OCI-M2 (cell line): Measurements from ENCODE around the gene SRP9.

Experiments used
- DNase-seq: peaks from one replicate; lab custom pipeline; 2025; ENCODE audit not compliant: unreplicated experiment; lab: John Stamatoyannopoulos, UW

Gene SRP9, protein sequence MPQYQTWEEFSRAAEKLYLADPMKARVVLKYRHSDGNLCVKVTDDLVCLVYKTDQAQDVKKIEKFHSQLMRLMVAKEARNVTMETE

DNA sequence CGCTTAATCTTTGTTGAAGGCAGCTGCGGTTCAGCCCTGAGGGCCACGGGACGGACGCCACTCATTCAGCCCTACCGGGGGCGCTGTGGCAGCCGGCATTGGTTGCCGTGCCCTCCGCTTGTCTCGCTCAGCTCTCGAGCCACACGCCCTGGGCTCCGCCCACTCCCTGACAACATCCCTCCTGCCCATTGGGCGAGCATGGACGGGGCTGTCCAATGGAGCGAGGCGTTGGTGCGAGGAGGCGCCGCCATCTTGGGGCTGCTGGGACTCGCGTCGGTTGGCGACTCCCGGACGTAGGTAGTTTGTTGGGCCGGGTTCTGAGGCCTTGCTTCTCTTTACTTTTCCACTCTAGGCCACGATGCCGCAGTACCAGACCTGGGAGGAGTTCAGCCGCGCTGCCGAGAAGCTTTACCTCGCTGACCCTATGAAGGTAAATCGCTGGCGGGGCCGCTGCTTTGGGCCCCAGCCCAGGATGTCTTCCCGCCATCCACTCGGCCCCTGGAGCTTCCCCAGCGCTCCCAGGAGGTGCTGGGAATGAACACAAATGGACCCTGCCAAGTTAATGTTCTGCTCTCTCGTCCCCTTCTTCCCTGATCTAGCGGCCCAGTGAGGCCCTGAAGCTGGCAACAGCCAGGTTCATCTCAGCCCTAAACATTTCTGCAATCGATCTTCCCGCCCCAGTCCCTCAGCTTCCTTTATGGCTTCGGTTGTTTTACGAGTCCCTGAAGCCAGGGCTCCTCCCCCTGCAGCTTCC lies at the start of gene SRP9:
Gene SRP9 (plus strand): TSS at position 244 of the 754 bp plus-strand sequence. CDS start 115 bp downstream, at position 359.
- DNase-seq = peak; percentile 90

DNA sequence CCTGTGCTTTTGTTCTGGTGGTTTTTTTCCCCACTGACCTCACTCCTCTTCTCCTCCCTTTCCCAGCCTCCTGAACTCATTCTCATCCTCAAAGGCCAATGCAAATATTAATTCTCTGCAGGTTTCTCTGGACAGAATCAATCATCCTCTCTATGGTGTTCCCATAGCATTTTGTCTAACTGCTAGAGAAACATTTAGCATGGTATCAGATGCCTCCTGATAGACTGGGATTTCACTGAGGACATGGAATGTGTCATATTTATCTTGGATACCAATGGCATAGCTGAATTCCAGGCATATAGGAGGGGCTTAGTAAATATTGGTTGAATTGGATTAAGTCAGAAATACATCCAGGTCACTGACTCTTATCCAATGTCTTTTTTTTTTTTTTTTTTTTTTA lies 46.1 kb upstream of the SRP9 start:
- DNase-seq = no peak

DNA sequence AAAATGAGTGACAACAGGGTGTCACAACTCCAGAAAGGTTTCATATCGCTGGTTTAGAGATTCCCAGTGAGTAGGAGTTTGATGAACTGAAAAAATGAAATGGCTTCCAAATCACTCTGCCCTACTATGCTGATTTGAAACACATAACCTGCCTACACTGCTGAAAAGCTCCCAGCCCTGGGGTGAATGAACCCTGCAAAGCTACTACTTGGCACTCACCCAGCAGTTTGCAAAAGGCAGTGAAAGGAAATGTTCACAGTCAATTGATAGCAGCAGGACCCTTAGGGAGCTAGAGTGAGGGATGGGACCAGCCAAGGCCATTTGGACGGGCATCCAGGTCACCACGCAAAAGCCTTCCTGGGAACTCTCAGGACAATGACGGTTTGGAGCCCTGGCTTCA lies 44.4 kb upstream of the SRP9 start:
- no peak for DNase-seq

DNA sequence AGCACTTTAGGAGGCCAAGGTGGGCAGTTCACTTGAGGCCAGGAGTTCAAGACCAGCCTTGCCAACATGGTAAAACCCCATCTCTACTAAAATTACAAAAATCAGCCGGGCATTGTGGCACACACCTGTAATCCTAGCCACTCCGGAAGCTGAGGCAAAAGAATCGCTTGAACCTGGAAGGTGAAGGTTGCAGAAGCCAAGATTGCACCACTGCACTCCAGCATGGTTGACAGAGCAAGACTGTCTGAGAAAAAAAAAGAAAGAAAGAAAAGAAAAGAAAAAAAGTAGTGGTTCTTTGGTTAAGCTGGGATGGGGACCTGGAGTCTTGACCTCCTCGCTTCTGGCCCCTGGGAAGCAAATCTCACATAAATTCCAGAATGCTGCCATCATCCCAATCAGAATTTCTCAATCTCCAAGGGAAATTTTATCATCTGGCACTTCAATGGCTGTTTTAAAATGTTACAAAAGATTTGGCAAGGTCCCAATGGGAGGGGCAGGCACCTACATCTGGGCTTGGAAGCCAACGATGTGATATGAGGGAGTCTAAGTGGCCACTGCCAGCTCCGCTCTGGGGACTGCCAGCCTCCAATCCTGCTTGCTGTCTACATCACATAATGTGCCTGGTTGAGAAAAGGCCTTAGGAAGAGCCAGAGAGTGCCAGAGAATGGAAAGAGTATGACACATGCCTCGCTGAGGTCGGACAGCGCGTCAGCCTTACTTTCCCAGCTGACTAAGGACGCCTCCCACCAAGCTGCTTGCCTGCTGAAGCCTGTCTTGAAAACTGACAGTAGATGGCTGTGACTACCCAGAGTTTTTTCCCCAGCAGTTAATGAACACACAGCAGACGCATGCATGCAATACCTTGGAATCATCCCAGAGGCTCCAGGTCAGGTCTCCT lies 42.1 kb upstream of the SRP9 start:
- no peak for DNase-seq

DNA sequence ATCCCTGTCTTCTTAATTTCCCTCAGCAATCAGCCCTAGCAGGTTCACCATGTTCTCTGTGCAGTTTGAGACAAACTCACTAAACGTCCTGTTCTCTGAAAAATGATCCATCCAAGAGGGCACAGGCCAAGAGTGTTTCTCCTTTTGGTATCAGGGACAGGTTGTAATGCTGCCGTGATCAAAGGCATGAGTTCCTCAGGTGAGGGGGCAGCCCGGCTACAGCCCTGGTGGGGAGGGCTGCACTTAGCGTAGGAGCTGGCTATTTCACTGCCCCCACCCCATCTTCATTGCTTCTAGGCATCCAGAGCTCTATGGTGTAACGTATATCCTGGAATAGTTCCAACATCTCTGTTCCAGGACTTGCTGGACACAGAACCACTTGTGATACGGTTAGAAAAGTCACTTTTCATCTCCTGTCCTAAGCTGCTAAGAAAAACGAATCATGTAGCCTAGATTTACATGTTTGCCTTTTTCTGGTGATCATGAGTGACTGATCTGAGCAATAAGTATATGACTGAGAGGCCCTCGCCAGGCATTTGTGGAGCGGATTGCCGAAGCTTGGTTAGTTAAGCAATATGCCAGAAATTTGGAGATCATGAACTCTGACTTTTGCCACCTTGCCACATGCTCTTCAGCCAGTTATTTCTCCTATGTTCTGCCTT lies 41.1 kb upstream of the SRP9 start:
- DNase-seq = no peak

DNA sequence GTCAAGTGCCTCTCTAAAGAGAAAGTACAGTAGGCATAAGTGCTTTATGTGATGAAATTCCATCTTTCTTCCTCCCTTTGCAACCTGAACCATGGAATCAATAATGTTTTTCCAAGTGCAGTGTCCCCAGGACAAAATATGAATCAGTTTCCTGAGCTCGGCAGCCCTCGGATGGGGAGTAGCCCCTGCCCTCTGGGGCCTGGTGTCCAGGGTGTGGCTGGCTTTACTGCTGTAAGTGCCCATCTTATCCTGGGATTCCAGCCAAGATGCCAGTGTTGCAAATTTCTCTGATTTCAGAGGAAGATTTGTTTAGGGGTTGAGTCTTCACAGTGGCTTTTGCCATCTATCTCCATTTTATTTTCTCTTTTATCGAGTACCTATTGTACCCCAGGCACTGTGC lies 40.5 kb upstream of the SRP9 start:
- DNase-seq = no peak

DNA sequence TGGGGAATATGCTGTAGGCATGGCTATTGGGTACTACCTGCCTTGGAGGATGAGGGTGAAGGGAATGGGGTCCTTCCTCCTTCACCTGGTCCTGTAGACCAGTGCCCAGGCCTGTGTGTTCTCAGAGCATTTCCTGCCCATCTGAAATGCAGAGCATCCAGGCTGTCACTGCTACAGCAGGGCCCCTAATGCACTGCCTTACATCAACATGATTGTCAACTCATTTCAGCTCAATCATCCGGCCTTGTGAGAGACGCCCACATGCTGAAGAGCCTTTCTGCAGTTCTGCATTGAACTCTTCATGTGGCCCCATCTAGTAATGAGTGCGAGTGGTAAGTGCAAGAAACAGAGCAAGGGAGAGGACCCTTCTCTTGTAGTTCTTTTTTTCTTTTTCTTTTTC lies 39.8 kb upstream of the SRP9 start:
- DNase-seq = no peak

DNA sequence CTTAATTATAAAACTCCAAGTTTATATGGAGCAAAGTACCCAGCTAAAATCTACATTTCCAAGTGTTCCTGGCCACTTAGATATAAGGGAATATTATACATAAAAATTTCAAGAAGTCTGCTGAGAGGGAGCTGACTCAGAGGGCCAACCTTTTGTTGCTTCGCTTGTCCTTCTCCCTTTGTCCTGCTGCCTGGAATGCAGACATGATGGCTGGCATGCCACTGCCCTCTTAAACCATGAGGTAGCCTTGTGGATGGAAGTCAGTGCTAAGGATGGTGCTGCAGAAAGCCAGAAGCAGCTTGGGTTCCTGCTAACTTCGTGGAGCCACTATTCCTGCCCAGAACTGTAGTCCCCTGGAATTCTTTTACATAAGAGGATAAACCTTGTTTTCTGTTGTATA lies 38.9 kb upstream of the SRP9 start:
- no peak for DNase-seq

DNA sequence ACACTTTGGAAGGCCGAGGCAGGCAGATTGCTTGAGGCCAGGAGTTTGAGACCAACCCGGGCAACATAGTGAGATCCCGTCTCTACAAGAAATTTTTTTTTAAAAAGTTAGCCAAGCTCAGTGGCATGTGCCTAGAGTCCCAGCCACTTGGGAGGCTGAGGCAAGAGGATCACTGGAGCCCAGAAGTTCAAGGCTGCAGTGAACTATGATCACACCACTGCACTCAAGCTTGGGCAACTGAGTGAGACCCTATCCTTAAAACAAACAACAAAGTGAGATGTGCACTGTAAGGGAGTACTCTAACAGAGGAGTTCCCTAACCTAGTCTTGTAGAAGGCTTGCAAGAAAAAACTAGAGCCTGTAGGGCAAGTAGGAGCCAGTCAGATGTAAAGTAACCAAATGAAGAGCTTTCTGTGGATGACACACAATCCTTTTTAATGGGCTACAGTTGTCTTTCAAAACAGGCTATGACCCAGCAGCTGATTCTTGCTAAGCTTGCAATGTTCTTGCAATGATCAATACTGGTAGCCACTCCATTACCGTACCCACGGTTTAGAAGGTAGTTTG lies 38.0 kb upstream of the SRP9 start:
- DNase-seq = no peak

DNA sequence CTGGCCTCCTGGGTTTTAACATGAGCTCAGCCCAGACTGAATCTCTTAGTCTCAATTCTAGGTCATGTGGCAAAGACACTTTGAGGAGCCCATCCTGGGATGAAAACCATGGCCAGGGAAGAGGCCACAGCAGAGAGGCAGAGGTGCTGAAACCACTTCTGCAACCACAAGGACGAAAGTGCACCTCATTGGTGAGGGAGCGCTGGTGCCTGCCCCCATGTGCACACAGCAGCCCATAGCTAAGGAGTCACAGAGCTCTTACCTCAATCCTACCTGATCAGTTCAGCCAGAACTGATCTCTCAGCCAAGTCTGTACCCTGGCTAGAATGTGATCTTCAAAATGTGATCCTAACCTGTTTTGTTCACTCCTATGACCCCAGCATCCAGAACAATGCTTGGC lies 32.9 kb upstream of the SRP9 start:
- no peak for DNase-seq

DNA sequence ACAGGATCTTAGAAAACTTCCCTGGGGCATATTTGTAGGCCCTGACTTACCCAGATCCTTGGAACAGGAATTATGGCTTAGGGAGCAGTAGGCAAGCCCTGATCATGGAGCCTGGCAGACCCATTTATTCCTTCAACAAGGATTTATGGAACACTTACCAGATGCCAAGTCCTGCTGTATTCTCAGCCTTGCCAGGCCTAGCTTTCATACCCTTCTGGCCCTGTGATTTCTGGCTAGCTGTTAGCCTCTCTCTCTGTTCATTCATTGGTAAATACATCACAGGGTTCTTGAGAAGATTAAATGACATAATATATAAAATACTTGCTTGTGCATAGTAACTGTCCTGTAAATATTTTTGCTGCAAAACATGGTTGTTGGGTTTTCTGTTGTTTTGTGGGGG lies 32.4 kb upstream of the SRP9 start:
- DNase-seq = no peak

DNA sequence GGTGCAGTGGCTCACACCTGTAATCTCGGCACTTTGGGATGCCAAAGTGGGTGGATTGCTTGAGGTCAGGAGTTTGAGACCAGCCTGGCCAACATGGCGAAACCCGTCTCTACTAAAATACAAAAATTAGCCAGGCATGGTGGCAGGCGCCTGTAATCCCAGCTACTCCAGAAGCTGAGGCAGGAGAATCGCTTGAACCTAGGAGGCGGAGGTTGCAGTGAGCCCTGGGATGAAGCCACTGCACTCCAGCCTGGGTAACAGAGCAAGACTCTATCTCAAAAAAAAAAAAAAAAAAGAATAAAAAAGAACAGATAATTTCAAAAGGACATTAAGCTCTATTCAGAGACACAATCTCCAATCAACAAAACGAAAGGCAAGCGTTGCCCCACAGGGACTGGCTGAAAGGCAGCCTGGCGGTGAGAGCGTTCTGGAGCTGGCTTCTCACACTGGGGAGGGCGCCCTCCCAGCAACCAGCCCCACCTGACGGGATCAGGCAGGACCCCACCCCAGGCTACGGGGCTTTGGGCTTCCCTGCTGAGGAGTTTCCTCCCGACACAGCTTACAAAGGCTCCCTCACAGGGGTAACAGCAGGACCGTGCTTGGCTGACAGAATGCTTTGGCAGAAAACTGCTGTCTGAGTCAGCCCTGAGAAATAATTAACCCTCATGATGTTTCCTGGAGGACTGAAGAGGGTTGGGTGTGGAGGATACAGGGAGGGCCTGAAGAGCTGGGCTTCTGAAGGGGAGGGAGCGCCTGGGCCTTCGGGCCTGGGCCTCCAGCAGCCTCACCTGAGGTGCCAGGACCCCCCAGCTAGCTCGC lies 31.1 kb upstream of the SRP9 start:
- DNase-seq = no peak

DNA sequence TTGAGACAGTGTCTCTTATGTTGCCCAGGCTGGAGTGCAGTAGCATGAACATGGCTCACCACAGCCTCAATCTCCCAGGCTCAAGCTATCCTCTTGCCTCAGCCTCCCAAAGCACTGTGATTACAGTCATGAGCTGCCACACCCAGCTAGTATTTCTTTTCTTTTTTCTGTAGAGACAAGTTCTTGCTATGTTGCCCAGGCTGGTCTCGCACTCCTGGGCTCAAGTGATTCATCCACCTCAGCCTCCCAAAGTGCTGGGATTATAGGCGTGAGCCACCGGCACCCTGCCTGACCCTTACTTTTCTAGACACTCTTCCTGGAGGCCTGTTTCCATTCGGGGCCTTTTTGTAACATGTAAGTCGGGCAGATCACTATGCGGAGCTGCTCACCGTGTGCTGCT lies 30.1 kb upstream of the SRP9 start:
- no peak for DNase-seq

DNA sequence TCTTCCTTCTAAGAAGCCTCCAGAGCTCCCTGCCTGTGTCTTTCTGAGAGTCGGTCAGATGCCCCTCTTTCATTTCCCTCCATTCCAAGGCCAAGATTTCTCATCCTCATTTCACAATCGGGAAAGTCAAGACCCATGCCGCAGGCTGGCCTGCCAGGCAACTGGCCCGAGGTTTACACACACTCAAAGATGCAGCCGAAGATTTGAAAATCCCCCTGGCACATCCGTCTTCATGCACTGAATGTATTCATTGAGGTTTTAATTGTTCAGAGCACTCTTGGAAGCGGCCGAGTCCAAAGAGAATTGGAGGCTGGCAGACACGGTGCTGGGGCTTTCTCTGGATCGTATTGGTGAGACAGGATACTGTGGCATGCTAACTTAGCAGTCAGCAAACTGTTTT lies 29.1 kb upstream of the SRP9 start:
- no peak for DNase-seq

DNA sequence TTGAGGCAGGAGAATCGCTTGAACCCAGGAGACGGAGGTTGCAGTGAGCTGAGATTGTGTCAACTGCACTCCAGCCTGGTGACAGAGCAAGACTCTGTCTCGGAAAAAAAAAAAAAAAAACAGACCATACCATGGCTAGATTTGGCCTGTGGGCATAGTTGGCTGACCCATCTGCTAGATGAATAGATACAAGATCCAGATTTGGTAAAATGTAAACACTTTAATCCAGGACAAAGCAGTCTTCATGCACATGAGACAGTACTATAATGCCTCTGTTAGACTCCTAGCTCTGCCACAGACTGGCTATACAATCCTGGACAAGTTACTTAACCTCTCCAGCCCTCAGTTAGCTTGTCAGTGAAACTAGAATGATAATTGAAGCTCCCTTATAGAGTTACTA lies 27.9 kb upstream of the SRP9 start:
- DNase-seq = no peak

DNA sequence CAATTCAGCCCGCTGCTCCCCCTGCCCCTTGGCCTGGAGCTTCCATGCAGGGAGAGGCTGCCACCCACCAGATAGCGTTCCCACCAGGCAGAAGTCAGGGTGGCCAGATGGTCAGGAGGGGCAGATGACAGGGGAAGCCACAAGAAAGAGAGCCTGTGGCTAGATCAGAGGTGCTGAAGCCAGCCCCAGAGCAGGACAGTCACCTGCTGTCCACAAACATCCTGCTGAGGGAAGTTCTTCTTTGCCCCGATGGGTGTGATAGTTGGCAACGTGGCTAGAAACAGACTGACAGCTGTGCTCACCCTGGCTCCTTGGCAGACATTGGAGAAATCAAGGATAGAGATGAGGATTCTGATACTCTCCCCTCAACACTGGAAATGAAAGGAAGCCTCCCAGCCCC lies 27.2 kb upstream of the SRP9 start:
- no peak for DNase-seq

DNA sequence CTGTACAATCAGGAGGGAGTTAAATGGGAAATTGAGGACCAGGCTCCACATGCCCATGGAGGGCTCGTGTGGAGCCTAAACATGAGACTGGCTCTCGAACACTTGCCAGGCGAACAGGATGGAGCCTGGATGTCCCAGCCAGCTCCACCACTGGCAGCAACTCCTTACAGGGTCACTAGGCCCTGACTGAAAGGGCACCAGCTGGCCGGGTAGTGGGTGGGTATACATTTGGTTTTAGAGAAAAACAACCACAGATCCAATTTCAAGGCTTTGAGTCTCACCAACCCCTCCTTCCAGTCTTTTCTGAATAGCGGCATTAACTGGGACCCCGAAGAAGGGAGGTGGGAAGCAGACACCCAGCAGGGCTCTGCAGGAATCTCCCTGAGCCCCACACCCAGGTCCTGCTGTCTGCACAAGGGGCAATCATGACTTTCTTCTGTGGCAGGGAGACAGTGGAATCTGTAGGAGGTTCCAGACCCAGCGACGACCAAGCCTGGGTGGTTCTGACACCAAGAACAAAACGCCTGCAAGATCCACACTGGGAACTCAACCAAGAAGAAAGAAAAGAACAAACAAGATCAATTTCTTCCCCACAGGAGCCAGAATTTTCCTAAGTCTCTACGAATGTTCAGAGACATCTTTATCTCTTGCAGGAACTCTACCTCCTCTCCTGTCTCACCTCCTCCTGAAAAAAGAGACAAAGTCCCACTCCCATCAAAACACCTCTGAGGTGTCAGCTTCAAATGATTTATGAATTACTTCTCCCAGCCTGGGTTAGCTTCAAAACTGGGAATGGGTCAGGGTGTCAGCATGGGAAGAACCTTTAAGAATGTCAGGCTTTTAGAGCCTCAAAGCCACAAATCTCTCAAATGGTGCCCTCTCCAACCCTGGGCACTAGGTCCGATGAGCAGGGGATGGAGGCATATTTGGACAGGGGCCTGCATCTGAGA lies 26.5 kb upstream of the SRP9 start:
- DNase-seq = no peak

DNA sequence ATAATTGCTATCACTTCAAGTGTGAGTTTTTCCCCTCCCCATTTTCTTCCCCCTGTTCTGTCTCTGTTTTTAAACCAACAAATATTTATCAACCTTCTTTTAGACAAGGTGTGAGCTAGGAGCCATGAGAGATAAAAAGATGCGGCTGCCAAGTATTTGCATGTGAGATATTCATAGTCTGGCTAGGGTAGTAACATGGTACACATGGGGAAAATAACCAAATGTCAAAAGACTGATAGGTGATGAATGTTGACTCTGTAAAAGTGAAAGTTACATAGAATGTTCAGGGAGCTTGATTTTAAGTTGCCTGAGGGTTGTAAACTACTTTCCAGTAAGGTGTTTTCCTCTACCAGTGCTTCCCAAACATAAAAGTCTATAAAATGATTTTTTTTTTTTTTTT lies 25.4 kb upstream of the SRP9 start:
- no peak for DNase-seq

DNA sequence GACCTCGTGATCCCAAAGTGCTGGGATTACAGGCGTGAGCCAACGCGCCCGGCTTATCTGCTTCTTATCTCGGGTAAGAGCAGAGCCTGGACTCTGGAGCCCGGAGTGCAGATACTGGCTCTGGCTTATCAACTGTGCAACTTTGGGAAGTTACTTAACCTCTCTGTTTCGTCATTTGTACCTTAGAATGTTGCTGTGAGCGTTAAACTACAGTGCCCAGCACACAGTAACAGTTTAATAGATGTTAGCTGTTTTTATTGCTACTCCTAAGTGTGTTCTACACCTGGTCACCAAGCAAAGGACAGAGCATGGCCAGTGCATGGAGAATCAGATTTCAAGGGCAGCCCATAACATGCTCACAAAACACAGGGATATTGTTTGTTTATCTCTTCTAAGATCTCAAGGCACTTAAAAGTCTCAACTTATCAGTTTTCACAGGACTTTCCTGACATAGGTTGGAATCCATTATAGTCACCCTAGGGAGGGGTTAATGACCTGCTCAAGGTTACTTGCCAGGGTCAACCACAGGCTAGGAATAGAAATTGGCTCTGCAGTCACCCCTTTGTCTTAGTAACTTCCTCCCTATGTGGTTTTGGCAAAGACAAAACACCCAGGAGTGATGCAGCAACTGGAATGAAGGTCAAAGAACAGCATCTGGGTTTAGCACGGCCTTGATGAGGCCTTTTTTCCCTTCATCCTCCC lies 22.5 kb upstream of the SRP9 start:
- DNase-seq = no peak
